NCI-H1417 treated with DMSO at 0.1 percent for 48 hours (cell line): ENCODE measurements around the gene ADRA2A.

ENCODE experiments used
- DNase-seq: peaks from one replicate; lab custom pipeline; 2025; lab: John Stamatoyannopoulos, UW

Gene ADRA2A

DNA sequence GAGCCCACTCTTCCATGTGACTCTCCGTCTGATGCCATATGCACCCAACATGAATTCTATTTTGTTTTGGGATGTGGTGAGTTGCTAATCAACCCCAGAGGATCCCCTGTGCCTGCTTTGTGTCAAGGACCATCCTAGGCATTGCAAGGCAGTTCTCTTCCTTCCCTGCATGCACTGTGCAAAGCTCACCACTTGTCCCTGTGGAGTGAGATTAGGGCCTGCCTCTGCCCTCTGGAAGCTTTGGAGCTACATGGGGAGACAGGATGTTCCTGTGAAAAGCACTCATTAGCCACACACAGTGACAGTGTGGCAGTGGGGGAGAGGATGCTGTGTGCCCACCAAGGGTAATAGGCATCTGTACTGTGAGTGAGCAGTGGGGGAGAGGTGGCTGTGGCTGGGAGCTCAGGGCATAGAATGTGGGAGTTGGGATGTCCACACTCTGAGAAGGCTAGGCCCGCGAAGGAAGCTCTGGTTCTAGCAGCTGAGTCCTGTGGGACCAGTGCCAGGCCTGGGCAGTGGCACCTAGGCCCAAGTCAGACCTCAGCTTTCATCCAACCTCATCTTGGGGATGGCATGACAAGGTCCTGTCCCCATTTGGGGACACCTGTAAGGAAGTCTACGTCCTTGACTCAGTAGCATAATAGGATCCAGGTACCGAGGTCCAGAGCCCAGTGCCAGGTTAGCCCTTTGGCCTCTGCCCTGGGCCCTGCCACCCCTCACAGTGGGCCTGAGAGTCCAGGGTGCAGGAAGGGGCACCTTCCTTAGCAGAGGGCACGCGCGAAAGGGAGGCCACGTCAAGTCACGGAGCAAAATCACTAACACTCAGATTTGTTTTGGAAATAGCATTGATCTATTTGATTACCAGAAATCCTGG, 6.6 kb downstream of the ADRA2A start:
- no peak for DNase-seq

DNA sequence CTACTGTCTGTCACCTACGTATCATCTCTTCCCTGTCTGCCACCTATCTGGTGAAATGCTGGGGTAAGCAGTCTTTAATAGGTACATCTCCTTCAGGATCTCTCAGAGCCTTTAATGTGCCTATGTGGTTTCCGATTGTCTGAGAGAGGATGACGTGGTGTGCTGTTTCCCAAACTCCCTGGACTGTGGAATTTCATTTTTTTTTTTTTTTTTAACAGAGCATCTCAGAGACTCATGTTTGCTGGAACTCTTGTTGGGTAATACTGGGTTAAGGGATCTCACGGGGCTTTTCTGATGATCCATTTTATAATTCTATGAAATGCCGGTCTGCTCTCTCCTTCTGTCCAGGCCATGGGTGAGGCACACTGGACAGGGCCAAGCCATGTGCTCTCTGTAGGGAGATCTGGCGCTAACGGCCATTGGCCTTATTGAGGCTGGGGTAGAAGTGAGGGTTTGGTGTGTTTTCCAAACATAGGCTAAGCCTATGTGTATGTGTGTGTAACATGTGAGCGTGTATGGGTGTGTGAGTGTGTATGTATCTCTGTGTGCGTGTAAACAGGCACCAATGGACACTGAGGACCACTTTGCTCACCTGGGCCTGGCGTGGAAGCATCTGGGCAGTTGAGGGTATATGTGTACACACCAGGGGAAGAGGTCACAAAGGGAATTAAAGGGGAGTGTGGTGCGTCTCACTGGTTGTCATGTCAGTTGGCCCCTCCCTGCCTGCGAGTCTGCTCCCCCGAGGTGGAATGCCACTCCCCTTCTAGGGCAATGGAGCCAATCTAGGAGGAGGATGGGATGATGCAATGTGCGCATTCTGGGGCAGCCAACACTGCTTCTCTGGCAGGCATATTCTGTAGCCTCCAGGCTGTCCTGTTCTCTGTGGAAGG, 7.8 kb downstream of the ADRA2A start:
- no peak for DNase-seq

- DNase-seq, result no peak
These were observed 9.0 kb downstream of the ADRA2A start for GRCh38 chr10:111085690-111086353.

- no peak for DNase-seq
These were observed 9.7 kb downstream of the ADRA2A start for GRCh38 chr10:111086574-111086973.

GRCh38 chr10:111087331-111087756, 10.5 kb downstream of the ADRA2A start:
- DNase-seq, result no peak

GRCh38 chr10:111087968-111088505, 11.2 kb downstream of the ADRA2A start:
- DNase-seq, result no peak

- DNase-seq, result no peak
These were observed 12.5 kb downstream of the ADRA2A start for GRCh38 chr10:111089293-111089692.

DNA sequence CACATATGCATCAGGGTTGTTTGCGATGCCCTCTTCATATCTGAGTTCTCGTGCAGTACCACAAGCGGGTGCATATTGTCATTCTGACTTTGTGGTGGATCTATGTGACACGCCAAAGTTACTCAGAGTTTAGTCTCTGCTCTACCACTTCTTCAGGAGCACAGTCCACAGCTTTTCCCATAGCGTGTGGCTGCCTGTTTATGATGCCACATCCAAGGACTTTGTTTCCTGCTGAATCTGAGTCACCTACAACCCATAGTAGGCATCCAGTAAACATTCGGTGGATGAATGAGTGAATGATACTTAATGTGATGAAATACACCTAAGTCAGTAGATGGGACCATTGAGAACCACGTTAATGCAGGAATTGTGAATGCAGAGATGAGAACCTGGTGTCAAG, 15.0 kb downstream of the ADRA2A start:
- no peak for DNase-seq

- no peak for DNase-seq
These were observed 17.0 kb downstream of the ADRA2A start for GRCh38 chr10:111093741-111094380.

DNA sequence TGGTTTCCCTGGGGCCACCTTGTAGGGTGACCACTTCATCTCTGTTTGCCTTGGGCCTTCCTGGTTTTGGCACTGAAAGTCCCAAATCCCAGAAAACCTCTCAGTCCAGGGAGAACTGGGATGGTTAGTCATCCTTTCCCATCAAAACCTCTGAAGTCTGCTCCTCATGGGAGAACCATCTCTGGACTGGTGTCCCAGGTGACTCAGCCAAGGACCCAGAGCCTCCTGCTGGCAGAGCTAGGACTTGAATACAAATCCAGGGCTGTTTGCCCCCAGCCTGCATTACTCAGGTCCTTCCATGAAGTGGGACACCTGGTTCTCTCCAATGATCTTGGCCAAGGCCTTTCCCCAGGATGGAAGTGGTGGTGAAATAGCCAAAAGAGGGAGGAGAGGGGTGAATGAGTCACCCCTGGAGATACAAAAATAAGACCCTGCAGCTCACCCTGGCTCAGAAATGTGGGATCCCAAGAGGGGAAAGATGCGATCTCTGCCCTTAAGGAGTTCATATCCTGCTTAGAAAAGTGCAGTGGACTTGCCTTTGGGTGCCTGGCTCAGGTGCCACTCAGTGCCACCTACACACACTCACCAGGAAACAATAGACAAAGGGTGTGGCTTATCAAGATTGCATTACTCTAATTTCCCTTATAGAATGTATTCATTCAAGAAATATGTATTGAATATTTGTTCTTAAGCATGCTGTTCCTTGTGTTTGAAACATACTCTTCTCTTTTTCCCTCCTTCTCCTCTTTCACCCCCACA, 22.0 kb downstream of the ADRA2A start:
- DNase-seq, result no peak

- DNase-seq, result no peak
These were observed 23.4 kb downstream of the ADRA2A start for GRCh38 chr10:111100198-111100597.

DNA sequence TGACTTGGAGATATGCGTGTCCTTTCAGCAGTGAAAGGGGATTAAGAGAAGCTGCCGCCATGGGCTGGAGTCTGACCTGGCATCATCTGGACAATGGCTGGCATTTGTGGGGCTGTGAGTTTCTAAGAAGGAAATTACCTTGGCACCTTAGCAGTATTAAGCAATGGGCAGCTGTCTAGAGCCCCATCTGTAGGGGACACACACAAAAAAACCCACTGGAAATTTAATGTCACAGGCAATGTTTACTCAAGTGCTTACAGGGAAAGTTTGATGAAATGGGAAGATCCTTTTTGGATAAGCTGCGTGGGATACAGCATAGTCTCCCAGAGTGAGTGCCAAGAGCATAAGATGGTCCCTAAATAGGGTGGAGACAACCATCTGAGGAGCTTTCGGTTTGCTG, 25.0 kb downstream of the ADRA2A start:
- DNase-seq, result no peak

DNA sequence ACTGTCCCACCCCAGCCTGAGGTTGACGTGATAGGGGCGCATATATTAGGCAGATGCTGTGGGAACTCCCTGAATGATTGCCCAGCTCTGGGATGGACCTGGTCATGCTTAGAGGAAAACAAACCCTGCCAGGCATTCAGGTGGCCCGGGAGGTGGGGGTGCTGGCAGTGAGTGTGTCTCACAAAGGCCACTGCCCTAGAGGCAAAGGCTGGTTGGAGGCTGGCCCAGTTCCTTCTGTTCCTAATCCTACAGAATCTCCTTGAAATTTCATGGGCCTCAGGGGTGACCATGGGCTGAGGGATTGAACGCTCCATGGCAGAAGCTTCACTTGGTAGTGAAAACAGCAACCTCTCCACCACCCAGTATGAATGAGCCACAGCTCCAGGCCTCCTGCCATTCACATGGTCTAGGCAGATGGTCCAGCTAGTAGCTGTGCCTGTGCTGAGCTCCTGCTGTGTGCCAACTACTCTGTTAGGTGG, 25.6 kb downstream of the ADRA2A start:
- no peak for DNase-seq

- no peak for DNase-seq
These were observed 26.5 kb downstream of the ADRA2A start for GRCh38 chr10:111103196-111103840.

GRCh38 chr10:111104811-111105210, 28.0 kb downstream of the ADRA2A start:
- no peak for DNase-seq

- DNase-seq, result no peak
These were observed 29.3 kb downstream of the ADRA2A start for GRCh38 chr10:111106081-111106480.

DNA sequence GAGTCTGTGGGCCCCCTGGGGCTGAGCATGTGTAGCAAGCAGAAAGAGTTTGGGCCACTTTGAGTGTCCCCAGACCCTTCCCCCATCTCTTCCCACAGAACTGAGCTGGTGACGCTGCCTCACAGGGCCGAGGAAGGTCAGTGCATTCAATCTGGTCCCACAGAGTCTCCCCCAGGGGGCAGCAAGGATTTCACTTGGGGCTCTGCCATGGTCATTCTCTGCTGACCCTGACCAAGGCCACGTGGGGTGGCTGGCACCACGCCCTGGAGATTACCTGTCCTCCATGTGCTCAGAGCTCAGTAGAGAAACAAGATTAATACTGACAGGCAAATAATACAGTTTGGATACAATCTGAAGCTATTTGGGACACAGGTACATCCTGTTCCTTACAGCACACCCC, 30.2 kb downstream of the ADRA2A start:
- DNase-seq, result no peak

DNA sequence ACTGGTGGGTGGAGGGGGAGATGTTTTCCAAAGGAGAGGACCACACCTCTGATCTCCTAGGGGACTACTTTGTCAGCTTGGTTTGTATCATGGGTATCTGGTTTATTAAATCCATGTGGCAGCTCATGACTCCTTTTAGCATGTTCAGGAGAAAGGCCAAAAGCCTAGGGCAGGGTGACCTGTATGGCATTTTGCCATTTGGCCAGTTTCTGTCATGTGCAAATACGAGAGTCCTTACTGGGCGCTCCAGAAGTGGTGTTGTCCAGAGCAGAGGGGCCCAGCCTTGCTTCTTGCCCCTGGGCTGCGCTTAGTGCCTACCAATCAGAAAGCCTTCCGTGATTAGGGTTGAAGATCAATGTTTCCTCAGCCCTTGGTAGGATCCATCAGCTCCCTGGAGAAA, 31.0 kb downstream of the ADRA2A start:
- DNase-seq, result no peak

DNA sequence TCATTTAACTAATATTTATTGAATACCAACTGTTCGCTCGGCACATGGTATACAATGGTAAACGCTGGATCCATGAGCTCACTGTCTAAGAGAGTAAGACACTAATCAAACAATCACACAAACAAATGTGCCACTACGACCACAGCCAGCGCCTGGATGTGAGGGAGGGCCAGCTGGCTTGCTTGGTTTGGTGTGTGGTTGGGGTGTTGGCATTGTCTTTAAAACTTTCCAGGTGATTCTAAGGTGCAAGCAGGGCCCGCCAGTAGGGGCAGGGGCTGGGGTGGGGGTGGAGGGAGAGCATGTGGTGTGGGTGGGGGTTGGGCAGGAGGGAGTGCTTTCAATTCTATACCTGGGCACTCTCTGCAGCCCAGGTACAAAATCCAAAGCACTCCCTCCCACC, 31.6 kb downstream of the ADRA2A start:
- no peak for DNase-seq
